Heart right ventricle (tissue), 16 donors: ENCODE measurements around the gene NRP2. TPM values are rescaled to one million over a fixed set of nuclear protein-coding genes. Genes with fewer than 3 reads are reported as not detected.
A peak's percentile ranks its signal among the peaks of the same experiment; 100 is the strongest.

Source experiments
- ATAC-seq, 8 donors: fragments of 200-7000 bp; cut with Tn5 transposase; one replicate each; pipeline ENCODE4 v1.9.1; 2020; ENCODE audit warnings: mild to moderate bottlenecking in 8 of 8, moderate library complexity in 8 of 8, moderate number of reproducible peaks in 1 of 8
- DNase-seq, 2 donors: peaks; one replicate each; pipeline ENCODE4 v3.0.0-alpha.2; 2020
- H3K27ac ChIP-seq, 10 donors: fragments of 200-600 bp; sonication (generic) in 2 of 10; one replicate each; pipeline versions ENCODE4 v1.5.0 to v1.8.0; 2020 to 2022; ENCODE audit warnings: mild to moderate bottlenecking in 3 of 10
- H3K27me3 ChIP-seq, 7 donors: fragments of 200-600 bp; one replicate each; pipeline ENCODE4 v1.8.0; 2021 to 2022; ENCODE audit warnings: mild to moderate bottlenecking in 2 of 7
- H3K36me3 ChIP-seq, 9 donors: fragments of 200-600 bp; sonication (generic) in 1 of 9; one replicate each; pipeline versions ENCODE4 v1.5.0 to v1.8.0; 2020 to 2022; ENCODE audit warnings: mild to moderate bottlenecking in 2 of 9
- H3K4me1 ChIP-seq, 9 donors: fragments of 200-600 bp; sonication (generic) in 1 of 9; one replicate each; pipeline versions ENCODE4 v1.5.0 to v1.8.0; 2020 to 2022; ENCODE audit warnings: mild to moderate bottlenecking in 4 of 9
- H3K4me3 ChIP-seq, 10 donors: fragments of 200-600 bp; sonication (generic) in 2 of 10; one replicate each; pipeline versions ENCODE4 v1.5.0 to v1.8.0; 2020 to 2022; ENCODE audit warnings: mild to moderate bottlenecking in 7 of 10, moderate library complexity in 2 of 10
- H3K9me3 ChIP-seq, 11 donors: fragments of 200-600 bp in 10 of 11; sonication (generic) in 2 of 11; one replicate each; pipeline versions ENCODE4 v1.5.0 to v1.8.0; 2013 to 2022; ENCODE audit warnings: mild to moderate bottlenecking in 2 of 11, control low read depth in 1 of 11, moderate library complexity in 1 of 11
- WGBS, 2 donors: extraction: QIAGEN DNeasy Blood & Tissue Kit; methylation state at CpG; one replicate each; pipeline ENCODE4 v1.1.7; 2013; ENCODE audit warnings: inconsistent platforms in 1 of 2; 5-methylcytosine and 5-hydroxymethylcytosine counted together
- intact Hi-C, 10 donors: fragments of 100-400 bp; cut with DNase I; formaldehyde crosslinking; loops; one replicate each; pipeline versions ENCODE4 v1.11.1 to v1.14.2; 2022
- polyA plus RNA-seq, 2 donors: library from polyadenylated mRNA; stranded (reverse); fragments of 200-250 nt; gene quantifications; one replicate each; pipeline ENCODE4 v1.2.3, GENCODE V29; 2013
- total RNA-seq, 10 donors: library from RNA; stranded (reverse); fragmentation: NEBNext Ultra II Directional in 3 of 10; extraction: Animal tissue kit (Norgen Biotek cat#: 25700) in 3 of 10; gene quantifications; one replicate each; pipeline versions ENCODE4 v1.2.1 to v1.2.4, GENCODE V29; 2021 to 2023
- TF ChIP-seq, protein P1 (sequence below), 9 donors: fragments of 200-600 bp; sonication (generic) in 2 of 9; IDR thresholded peaks; one replicate each; pipeline versions ENCODE4 v1.5.0 to v1.8.0; 2021 to 2022; ENCODE audit warnings: antibody characterized with exemption in 9 of 9, mild to moderate bottlenecking in 5 of 9, moderate library complexity in 1 of 9
- donor health status: Arrhythmogenic right ventricular cardiomyopathy.
- donor health status: ischemic (EF 13 %, LVEDD 7.1; RV severe dilation, severe dysfunction).
- donor health status: healthy with polysubstance abuse.
- donor health status: DM: no; HTN: yes; CAD: no.
- donor health status: DM: no; HTN: no; CAD: no.
- donor health status: ischemic (EF 25% LVEDD 6.9; RV normal size, moderate dysfunction).
- donor health status: ischemic (EF 25% LVEDD 5.7; RV mildly dilated, moderate dysfunction).
- donor health status: healthy.
- donor health status: DM: yes; HTN: yes; CAD: no.
- donor health status: Ischemic cardiomyopathy.
- donor health status: ischemic (EF 35%, LVEDD 5.7; RV mildly dilated, moderate dysfunction).
- donor health status: nonischemic (EF 11% LVEDD 7.7; RV severe dilation, severe dysfunction).
- donor health status: DM: yes; HTN: yes; CAD: no.
- donor health status: PGD.
- donor health status: ischemic (EF 29% LVEDD 5.4; RV normal size, mild dysfunction).
- donor health status: nonischemic (EF 23%, LVEDD 6.1; RV moderate dilation, normal function).

The NRP2 gene
- total and polyA plus RNA-seq, 12 donors = 2.5 to 29.4 (median 8.6) TPM

DNA sequence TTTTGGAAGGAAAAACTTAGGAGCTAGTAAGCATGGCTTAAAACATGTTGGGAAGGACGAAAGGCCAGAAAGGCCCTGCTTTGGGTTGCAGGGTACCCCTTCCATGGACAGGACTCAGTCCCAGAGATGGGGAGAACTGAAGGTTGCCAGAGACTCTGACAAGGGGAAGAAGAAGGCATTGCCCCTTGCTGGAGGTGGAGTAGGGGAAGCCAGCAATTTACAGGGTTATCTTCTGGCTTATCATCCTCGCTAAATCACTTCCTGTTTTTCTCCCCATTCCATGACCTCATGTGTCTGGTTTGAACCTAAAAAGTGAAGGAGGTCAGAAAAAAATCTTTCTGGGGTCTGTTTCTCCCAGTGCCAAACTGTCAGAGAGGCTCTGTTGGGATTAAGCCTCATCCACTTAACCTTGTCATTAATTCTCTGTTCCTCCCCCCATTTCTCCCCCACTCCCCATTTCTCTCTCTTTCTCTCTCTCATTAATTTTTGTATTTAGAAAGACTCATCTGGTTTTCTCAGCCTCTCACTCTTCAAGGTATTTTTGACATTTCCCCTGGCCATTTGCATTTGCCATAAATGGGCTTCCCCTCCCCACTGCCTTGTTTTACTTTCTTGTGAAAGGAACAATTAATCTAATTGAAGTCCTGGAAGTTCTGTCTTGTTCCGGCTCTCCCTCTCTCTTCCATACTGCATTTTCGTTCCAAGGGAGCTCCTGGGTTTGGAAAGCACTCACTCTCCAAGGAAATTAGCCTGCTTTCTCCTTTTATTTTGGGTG lies 17.4 kb downstream of the NRP2 start:
- Histone ChIP-seq H3K27ac (peak overlapping the region in 4 of 10 donors; percentile 19 to 83 (median 64)), H3K36me3 (peaks cover 0 to 7% (median 0%) of the 10 kb centered on the region in 9 donors), H3K9me3 (no peaks in the 10 kb centered on the region), H3K4me3 (no peak overlapping the region), H3K27me3 (no peaks in the 10 kb centered on the region), H3K4me1 (peaks cover 0 to 94% (median 54%) of the 10 kb centered on the region in 9 donors)
- WGBS, 2 donors = 67 to 77% methylated on average over 4 of the region's 4 CpGs
- DNase-seq = no peak
- intact Hi-C loops = no loop called here
- ATAC-seq = no peak
- TF ChIP-seq, protein P1, sequence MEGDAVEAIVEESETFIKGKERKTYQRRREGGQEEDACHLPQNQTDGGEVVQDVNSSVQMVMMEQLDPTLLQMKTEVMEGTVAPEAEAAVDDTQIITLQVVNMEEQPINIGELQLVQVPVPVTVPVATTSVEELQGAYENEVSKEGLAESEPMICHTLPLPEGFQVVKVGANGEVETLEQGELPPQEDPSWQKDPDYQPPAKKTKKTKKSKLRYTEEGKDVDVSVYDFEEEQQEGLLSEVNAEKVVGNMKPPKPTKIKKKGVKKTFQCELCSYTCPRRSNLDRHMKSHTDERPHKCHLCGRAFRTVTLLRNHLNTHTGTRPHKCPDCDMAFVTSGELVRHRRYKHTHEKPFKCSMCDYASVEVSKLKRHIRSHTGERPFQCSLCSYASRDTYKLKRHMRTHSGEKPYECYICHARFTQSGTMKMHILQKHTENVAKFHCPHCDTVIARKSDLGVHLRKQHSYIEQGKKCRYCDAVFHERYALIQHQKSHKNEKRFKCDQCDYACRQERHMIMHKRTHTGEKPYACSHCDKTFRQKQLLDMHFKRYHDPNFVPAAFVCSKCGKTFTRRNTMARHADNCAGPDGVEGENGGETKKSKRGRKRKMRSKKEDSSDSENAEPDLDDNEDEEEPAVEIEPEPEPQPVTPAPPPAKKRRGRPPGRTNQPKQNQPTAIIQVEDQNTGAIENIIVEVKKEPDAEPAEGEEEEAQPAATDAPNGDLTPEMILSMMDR (IDR thresholded peaks at IDR 0.05) = no peak

DNA sequence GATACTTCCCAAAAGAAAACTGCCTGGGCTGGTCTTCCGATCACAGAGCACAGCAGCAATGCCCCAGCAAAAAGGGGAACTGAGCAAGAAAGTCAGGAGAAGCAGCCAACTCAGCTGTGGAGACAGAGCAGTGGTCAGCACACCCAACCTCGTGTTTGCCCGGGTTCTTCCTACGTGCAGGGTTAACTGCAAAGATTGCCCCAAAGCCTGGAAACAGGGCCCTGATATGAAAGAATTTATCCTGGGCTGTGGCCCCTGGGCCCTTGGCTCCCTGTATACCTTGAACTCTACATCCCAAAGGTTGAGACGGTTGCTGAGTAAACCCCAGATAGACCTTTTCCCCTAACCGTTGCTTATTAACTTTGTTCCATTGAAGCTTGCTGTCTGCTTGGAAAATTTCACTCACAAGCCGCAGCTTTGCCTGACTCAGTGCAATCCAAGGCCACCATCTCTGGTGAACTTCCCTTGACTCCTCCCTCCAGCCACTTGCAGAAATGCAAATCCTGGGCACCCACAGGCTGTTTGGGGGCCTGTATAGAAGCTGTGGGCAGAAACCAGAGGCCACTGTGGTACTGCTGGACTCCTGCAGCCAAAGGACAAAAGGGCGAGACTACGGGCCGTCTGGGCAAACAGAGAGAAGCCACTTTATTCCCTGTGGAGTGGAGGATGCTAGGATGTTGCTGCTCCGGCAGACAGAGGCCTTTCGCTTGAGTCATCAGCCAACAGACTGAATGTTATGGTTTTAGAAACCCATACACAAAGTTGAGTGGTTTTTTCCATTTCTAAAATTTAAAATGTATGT lies 18.2 kb downstream of the NRP2 start:
- H3K27ac ChIP-seq = peak overlapping the region in 5 of 10 donors; percentile 2 to 83 (median 32)
- DNase-seq (no peak), ATAC-seq (peak in 7 of 8 donors; percentile 29 to 54 (median 45))
- TF ChIP-seq, protein P1 (IDR thresholded peaks at IDR 0.05) = no peak
- no peak overlapping the region for H3K4me3 ChIP-seq
- H3K27me3 ChIP-seq = no peaks in the 10 kb centered on the region
- intact Hi-C loops = no loop called here
- H3K9me3 ChIP-seq = no peaks in the 10 kb centered on the region
- H3K4me1 ChIP-seq = peaks cover 0 to 94% (median 62%) of the 10 kb centered on the region in 9 donors
- WGBS, 2 donors = 78 to 83% methylated on average over 12 of the region's 12 CpGs
- H3K36me3 ChIP-seq = peaks cover 0 to 7% (median 0%) of the 10 kb centered on the region in 9 donors

DNA sequence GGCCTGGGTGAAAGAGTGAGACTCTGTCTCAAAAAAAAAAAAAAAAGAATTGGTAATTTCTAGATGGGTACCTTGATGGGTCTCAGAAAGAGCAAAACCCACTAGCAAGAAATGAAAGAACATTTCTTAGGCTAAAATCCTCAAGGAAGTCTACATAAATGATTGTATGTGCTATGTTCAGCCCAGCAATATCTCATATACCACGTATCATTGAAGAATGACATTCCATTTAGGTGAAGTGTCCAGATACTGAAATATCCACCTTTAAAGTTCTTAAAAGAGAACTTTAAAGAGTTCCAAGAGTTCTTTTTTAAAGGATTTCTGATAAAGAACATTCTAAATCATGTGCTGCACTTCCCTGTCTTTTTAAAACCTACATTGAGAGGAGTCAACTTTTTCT lies 19.2 kb downstream of the NRP2 start:
- intact Hi-C loops = no loop called here
- DNase-seq = no peak
- Histone ChIP-seq H3K36me3 (peaks cover 0 to 7% (median 0%) of the 10 kb centered on the region in 9 donors), H3K27me3 (no peaks in the 10 kb centered on the region), H3K4me3 (no peak overlapping the region), H3K27ac (peak overlapping the region in 3 of 10 donors; percentile 2 to 83 (median 83)), H3K9me3 (no peaks in the 10 kb centered on the region), H3K4me1 (peaks cover 0 to 94% (median 71%) of the 10 kb centered on the region in 9 donors)
- WGBS, 2 donors = 79 to 89% methylated on average over 1 of the region's 1 CpG
- no peak for ATAC-seq
- TF ChIP-seq, protein P1 (IDR thresholded peaks at IDR 0.05) = no peak

DNA sequence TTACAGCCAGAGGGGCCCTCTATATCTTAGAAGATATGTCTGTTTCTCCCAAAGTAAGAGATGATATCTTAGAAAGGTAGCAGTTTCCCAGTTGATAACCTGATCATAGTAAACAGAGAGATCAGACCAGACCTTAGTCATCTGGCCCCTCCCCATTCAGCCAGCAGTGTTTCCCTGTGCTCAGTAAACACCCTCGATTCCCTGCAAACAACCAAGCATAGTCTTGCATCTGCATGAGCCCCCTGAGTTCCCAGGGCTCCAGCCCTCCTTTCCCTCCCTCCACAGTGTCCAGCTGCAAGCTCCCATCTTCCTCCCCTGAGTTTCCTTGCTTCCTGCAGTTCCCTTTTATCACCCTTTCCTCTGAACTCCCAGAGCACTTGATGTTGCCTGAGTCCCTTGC lies 20.3 kb downstream of the NRP2 start:
- DNase-seq = no peak
- intact Hi-C loops = no loop called here
- peak overlapping the region in 3 of 10 donors; percentile 6 to 83 (median 20) for H3K27ac ChIP-seq
- H3K27me3 ChIP-seq = no peaks in the 10 kb centered on the region
- no peak for ATAC-seq
- TF ChIP-seq, protein P1 (IDR thresholded peaks at IDR 0.05) = no peak
- 46 to 47% methylated on average over 1 of the region's 1 CpG for WGBS, 2 donors
- H3K36me3 ChIP-seq = peaks cover 0 to 5% (median 0%) of the 10 kb centered on the region in 9 donors
- no peak overlapping the region for H3K4me3 ChIP-seq
- H3K9me3 ChIP-seq = no peaks in the 10 kb centered on the region
- peaks cover 4 to 100% (median 81%) of the 10 kb centered on the region in 9 donors for H3K4me1 ChIP-seq
